Stimulated activated CD8-positive, alpha-beta memory T cell treated with anti-CD3 and anti-CD28 coated beads, Interleukin-4, amount 100 ng/mL, for 48 hours (primary cell): ENCODE measurements around the gene EPHA6.
"Not testable (repeated sequence)": the region's sequence is repeated elsewhere in the genome, so short reads cannot be mapped to it uniquely, and the experiment has no call there.

Experiments
- DNase-seq: peaks from one replicate; pipeline ENCODE4 v3.0.0-alpha.2; 2020

Gene EPHA6

DNA sequence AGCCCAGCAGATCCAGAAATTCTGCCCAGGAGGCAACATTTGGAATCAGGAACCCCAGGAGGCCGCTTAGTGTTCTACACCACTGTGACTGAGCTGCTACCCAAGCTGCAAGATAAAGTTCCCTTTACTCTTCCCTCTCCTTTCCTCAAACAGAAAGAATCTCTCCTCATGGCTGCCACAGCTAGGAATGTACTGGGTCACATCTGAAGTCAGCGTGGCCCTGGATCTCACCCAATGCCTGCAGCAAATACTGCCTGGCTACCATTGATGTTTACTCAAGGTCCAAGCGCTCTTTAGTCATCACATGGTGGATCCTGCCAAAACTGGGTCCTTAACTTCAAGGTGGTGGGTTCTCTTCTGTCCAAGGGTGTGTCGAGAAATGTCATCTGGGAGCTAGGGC lies 382.7 kb downstream of the EPHA6 start:
- no peak for DNase-seq

DNA sequence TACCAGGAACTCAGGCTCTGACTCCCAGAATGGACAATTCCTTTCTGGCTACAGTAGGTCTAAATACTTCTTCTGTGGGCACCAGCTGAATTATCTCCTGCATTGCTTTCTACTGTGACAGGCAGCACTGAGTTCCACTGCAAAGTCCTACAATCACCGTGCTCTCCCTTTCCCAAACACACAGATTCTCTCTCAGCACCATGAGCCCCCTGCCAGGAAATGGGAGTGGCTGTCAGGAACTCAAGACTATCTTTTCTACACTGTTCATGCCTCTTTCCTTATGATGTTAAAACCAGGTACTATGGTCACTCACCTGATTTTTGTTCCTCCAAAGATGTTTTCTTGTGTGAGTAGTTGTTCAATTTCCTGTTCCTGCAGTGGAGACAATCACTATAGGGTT lies 383.4 kb downstream of the EPHA6 start:
- DNase-seq: no peak

DNA sequence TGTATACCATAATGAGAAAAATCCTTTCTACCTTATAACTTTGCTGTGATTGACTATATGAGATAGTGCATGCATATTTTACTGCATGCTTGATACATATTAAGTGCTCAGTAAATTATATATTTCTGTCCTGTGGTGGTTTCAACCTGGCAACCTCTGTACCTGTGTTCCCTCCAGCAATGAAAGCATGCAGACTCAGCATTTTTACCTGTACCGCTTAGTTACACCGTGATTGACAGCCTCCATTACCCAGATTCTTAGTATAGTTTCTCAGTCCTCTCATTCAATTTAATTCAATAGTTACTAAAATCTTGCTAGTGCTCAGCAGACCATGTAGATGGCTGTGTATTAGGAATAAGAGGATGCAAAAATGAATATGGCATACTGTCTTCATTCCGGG lies 386.0 kb downstream of the EPHA6 start:
- no peak for DNase-seq

DNA sequence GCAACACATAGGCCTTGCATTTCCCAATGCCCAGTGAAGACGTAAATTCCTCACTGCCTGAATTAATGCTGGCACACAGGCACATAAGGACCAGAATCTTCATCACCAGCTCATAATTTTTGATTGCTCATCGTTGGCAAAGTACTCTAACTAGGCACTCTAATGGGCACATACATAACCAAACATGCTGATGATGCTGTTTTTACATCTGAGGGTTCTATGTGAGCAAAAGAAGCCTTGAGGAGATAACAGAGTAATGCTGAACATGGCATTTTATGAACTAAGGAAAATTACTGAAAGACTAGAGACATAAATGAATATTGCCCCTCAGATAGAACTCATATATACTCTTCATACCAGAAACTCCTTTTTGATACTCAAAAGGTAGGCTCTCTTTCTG lies 387.4 kb downstream of the EPHA6 start:
- DNase-seq: no peak

DNA sequence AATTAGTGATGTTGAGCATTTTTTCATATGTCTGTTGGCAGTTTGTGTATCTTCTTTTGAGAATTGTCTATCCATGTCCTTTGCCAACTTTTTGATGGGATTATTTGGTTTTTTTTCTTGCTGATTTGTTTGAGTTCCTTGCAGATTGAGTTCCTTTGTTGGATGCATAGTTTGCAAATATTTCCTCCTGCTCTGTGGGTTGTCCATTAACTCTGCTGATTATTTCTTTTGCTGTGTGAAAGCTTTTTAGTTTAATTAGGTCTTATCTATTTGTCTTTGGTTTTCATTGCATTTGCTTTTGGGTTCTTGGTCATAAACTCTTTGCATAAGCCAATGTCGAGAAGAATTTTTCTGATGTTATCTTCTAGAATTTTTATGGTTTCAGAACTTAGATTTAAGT lies 414.6 kb downstream of the EPHA6 start:
- DNase-seq: no peak

DNA sequence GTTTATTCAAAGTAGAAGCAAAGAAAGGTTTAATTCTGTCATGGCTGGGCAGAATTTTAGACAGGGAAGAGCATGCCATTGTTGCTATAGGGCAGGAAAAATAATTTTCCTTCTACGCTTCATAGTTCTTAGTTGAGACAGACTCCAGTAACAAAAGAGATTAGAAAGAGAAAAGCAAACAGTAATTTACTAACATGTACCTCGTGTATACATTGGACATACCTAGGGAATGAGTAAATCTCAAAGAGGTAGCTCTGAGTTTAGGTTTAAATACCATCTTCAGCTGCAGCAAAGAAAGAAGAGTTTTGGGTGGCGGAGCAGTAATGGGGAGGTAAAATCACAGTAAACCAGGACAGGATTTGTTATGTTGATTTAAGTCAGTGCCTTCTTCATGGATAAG lies 416.1 kb downstream of the EPHA6 start:
- no peak for DNase-seq

DNA sequence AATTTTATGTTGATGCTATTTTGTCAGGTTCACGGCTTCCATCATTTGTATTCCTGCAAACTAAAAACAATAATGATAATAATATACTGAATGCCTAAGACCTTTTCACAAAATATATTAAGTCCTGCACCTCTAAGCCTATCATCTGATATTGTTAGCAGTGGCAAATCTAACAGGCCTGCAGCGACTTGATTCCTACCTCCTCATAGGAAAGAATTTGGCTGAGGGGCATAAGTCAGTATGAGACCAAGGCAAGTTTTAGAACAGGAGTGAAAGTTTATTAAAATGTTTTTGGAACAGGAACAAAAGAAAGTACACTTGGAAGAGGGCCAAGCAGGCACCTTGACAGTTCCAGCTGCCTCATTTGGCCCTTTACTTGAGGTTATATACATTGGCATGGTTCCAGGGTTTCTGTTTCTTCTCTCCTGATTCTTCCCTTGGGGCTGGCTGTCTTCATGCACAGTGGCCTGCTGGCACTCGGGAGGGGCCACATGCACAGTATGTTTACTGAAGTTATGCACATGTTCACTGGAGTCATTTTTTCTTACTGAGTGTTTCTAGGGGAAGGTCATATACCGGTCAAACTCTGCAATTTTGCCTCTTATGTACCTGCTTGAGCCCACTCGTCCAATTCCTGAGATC lies 418.1 kb downstream of the EPHA6 start:
- DNase-seq: no peak

DNA sequence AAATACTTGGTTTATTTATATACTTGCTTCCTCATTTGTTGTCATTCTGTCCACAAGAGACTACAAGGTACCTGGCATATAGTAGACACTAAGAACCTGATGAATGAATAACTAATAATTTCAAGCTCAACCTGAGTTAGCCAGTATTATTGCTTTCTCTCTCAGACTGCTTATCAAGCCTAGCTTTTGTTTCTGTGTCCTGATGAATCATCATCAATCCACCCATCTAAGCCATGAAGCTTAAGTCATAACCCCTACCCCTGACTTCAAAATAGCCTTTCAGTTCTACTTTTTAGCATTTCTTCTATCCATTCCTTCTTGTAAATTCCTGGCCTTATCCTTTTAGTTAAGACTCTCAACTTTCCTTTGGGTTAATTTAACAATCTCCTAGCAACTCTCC lies 420.8 kb downstream of the EPHA6 start:
- no peak for DNase-seq

DNA sequence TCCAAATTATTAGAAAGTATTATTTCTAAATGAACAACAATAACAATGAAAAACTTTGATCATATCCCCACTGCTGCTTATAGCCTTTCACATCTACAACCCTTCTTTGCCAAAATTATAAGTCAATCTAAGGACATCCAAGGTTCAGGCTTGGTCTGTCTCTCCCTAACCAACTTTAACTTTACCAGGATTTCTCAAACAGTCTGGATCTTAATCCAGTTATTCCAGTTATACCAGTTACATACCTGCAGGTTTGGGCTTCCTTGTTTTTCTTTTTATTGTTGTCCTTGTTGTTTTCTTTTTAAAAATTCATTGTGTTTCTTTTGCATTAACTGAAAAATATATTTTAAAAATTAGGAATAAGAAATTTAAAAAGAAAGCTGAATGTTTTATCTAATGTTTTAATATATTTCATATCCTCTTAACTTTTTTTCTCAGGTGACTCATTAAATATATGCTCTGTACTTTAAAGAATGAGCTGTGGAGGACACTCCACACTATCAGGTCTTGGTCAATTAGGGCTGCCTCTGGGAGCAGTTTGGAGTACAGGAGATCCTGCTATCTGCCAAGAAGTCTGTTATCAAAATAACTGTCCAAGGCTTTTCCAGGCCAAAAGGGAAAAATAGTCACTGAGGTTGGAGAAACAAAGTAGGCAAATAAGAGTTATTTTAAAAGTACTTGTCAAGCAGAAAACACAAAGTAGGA lies 421.4 kb downstream of the EPHA6 start:
- no peak for DNase-seq

DNA sequence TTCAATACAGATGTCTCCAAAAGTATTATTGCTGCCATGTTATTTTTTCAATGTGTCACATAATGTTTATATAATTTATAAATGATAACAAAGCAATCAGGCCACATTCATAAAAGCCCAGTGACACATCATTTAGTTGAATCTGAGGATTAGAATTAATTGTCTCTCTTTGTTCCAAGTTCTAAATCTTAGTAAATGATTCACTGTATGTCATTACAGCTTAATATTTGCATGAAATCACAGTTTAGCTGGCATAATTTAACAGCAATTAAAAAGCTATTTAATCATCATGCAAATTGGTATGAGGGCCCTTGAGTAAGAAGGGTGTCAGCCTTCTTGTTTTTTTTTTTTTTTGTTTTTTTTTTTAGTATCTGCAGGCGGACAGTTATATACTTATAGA lies 427.0 kb downstream of the EPHA6 start:
- no peak for DNase-seq

DNA sequence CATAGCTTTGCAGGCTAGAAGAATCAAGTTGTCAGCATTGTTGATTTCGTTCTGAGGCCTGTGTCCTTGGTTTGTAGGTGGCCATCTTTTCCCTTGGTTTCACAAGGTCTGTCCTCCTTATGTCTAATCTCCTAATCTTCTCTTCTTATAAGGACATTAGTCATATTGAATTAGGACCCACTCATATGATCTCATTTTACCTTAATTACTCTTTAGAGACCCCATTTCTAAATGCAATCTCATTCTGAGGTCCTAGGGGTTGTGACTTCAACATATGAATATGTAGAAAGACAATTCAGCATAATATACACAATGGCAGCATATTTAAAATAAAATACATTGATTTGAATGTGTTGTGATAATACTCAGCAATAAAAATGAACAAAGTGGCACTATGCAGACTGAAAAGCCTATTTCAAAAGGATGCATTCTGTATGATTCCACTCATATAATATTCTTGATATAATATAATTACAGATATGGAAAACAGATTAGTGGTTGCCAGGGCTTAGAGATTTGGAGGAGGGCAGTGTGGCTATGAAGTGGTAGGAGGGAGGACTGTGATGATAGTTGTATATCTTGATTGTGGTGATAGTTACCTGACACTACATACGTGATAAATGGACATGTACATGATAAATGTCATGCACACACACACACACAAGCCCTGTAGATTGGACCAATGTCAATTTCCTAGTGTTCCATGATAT lies 431.0 kb downstream of the EPHA6 start:
- DNase-seq: no peak

DNA sequence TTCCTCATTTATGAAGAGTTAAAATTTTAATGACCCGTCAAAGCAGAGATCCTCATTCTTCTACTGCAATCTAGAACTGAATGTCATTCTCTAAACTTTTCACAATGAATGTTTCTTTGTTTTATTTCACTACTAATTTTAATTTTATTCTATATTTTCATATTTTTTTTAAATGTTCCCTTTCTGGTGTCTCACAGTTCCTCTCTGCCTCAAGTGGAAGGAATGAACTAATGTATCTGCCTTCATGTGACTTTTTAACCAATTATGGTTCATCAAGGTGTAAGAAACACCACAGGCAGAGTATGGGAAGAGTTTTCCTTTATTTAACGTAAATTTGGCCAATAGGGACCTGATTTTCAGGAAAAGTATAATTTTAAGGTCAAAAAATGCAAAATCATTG lies 441.7 kb downstream of the EPHA6 start:
- DNase-seq: no peak

DNA sequence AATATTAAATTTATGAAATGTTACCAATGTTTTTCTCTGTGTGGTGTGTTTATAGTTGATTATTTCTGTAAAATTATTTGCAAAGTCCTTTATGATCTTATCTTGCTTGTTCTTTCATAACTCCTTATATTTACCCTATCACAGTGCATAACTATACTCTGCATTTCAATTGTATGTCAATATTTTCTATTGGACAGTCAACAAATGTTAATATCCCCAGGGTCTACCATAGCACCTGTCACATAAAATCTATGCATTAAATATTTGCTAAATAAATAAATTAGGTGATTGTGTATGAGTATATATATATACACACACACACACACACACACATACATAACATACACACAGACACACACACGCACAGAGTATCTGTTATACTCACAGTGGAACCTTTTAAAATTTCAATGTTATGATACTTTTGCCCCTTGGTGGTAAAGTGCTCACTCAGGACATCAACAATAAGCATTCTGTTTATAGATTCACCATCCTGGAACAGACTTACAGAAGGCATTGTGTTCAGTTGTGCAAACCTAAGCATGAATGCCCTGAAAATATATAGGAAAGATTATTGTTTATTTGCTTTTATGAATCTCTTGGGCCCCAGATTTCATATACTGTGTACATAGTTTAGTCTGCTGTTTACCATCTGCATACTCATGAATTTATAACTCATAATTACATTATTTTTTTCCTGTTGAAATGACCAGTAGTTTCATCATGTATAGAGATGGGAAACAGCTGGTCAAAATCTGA lies 443.7 kb downstream of the EPHA6 start:
- no peak for DNase-seq

DNA sequence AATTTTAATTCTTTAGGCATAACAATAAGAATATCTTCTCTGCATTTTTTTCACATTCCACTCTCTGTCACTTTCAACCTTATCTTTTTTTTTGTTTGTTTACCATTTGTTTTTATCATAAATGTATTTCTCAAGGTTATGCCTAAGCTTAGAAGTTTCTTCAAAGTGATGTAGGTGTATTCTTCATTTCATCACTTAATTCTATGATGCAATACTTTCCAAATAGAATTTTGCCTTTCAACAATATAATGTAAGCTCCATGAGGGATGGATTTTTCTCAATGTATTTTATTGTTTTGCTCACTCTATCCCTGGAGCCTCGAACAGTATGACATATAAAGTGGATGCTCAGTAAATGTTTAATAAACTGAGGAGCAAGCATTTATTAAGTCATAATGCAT lies 444.9 kb downstream of the EPHA6 start:
- DNase-seq: no peak

DNA sequence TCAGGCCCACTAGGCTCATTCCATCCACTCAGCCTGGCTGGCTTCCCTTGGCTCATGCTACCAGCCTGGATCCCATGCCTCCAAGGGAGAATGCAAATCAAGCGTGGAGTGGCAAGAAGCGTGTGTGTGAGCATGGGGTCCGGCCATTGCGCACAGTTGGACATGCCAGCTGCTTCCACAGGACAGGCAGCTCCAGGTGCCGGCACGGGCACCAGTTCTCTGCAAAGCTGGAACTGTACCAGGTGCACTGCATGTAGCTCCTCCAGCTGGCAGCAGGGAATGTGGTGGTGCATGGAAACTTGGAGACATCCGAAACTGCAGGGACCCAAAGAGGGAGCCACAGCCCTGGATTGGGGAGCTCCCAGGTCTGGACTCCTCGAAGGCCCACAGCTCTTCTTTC lies 449.8 kb downstream of the EPHA6 start:
- no peak for DNase-seq

DNA sequence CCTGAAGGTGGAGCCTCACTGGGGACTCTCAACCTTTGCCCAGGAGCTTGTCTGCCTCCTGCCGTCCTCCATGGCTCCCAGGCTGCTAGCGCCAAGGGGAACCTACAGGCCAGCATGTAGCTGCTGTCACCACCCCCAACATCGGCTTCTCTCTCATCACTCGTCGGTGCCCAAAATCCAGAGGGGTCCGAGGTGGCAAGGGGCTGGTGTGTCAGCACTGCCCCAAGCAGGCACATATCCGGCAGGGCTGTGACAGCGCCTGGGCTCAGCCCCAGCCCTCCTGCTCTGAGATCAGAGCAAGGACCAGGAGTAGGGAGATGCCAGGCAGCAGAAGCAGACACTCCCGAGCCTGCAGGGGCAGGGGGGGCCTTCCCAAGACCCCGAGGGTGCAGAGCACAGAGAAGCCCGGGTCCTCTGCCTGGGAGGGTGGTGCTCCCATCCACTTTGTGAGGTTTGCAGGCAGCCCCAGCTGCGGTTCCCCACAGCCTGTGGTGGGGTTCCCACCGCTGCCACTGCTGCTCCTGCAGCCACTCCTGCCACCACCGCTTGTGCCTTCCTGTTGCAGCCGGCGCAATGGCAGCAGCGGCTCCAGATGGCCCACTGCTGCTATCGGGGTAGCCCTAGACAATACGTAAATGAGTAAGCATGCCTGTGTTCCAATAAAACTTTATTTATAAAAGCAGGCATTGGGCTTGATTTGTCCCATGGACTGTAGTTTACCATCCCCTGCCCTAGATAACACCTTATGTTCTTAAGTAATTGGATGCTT lies 451.0 kb downstream of the EPHA6 start:
- DNase-seq: no peak

DNA sequence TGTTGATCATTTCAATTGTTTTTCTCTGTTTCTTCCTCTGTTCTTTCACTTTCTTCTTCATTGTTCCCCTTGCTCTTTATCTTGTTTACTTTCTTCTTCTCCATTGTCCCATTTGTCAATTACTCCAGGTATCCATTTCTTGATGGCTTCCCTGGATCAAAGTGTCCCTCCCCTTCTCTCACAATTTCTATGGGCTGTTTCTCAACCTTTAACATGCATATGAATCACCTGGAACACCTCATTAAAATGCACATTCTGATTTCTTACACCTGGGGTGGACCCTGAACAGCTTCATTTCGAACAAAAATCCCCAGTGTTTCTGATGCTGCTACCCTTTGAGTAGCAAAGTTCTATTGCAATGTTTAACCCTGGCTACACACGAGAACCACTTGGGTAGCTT lies 454.8 kb downstream of the EPHA6 start:
- no peak for DNase-seq

DNA sequence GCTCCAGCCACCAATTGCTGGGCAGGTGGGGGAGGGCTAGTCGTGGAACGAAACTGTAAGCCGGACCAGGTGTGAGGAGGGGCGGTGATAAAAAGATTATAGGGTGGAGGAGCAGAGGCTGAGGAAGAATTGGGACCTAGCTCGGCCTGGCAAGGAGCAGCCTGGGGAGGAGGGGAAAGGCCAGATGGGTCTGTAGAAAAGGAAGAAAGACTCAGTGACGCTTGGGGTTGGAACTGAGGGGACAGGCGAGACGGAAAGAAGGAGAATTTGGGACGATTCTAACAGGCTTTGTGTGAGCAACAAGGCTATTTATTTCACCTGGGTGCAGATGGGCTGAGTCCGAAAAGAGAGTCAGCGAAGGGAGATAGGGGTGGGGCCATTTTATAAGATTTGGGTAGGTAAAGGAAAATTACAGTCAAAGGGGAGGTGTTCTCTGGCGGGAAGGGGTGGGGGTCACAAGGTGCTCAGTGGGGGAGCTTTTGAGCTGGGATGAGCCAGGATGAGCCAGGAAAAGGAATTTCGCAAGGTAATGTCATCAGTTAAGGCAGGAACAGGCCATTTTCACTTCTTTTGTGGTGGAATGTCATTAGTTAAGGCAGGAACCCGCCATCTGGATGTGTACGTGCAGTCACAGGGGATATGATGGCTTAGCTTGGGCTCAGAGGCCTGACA lies 462.6 kb downstream of the EPHA6 start:
- DNase-seq: not testable (repeated sequence)

DNA sequence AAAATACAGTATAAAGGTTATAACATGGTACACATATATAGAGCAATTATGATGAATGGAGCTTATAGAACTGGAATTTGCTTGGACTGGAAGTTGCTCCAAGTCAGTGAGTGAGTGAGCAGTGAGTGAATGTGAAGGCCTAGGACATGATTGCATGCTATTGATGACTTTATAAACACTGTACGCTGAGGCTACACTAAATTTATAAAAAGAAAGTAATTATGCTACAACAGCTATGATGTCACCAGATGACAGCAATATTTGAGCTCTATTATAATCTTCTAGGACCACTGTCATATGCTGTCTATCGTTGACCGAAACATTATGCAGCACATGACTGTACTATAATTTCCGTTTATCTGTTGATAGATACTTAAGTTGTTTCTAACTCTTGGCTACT lies 463.3 kb downstream of the EPHA6 start:
- no peak for DNase-seq

DNA sequence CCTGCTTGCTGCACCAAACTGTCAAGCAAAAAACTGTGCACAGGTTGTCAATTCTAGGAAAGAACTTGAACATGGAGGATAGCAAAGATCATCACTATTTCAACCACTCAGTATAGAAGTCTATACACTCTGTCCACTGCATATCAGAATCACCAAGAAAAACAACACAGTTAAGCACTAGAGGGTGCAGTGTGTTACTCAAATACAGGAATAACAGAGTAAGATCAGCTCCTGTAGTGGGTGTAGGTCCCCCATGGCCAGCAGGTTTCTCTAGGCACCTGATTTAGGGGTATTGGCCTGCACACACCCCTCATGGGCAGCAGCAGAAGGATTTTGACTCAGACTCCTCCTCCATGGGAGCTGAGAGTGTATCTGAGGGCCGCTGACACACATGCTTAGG lies 464.1 kb downstream of the EPHA6 start:
- DNase-seq: no peak

DNA sequence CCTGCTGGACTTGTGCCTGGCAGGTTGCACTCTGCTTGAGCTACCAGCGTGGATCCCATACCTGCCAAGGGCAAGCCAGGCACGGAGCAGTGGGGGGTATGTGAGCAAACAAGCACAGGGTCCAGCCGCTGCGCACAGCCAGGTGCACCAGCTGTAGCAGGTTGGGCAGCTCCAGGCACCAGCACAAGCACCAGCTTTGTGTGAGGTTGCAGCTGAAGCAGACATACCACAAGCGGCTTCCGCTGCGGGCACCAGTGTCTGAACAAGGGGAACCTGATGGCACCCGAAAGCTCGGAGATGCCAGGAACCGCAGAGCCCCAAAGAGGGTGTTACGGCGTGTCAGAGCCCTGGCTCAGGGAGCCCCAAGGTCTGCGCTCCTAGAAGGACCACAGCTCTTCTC lies 477.5 kb downstream of the EPHA6 start:
- DNase-seq: no peak

DNA sequence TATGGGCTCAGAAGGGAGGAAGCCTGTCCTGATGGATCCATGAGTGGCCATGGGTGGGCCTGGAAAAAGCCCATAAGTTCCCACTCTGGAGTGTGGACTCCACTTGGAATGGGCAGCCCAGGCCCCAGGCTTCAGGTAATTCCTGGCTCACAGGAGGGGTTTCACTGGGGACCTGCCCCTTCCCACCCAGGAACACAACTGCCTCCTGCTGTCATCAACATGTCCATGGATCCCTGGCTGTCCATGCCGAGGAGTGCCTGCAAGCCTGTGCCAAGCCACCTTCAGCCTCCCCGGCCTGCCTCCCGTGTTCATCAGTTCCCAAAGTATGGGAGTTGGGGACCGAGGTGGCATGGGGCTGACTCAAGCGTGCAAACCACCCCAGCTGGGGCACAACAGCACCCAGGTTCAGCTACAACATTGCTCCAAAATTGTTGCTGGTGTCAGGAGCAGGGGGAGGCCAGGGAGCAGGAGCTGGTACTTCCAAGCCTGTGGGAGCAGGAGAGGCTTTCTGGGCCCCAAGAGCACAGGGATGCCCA lies 479.3 kb downstream of the EPHA6 start:
- no peak for DNase-seq
